Measurements from ENCODE around the gene MYBPH. TPM values are rescaled to one million over a fixed set of nuclear protein-coding genes. Genes with fewer than 3 reads are reported as not detected.

The MYBPH gene
- polyA plus RNA-seq, 3 donors: 0.04 to 0.52 (median 0.16) TPM

GRCh38 chr1:203178083-203178482 lies 2.5 kb upstream of the MYBPH start:
- Histone ChIP-seq H3K4me3 (replicated peaks in 1 of 3; ENCODE audit: low read depth in 2 of 3, low read length in 3 of 3) (no peak overlapping the region), H3K9me3 (replicated peaks in 1 of 2; ENCODE audit: control insufficient read depth in 1 of 2, insufficient read depth in 1 of 2, low read length in 2 of 2) (no peaks in the 10 kb centered on the region), H3K27me3 (ENCODE audit: control insufficient read depth in 2 of 2, insufficient read depth in 2 of 2, low read length in 2 of 2) (no peaks in the 10 kb centered on the region), H3K27ac (ENCODE audit: low read depth in 1 of 2, low read length in 2 of 2) (no peak overlapping the region), H3K9ac (ENCODE audit: insufficient read depth, low read length, poor library complexity, severe bottlenecking) (no peak overlapping the region), H2AFZ (ENCODE audit: insufficient read depth, low read depth, low read length, poor library complexity, severe bottlenecking) (no peak overlapping the region), H3K4me2 (replicated peaks; ENCODE audit: extremely low read depth, low read length, poor library complexity, severe bottlenecking) (no peak overlapping the region), H3K4me1 (ENCODE audit: control insufficient read depth in 1 of 2, insufficient read depth in 2 of 2, low read length in 2 of 2) (peaks cover 38 to 46% of the 10 kb centered on the region in 2 donors), H3K36me3 (replicated peaks in 1 of 2; ENCODE audit: control insufficient read depth in 1 of 2, insufficient read depth in 2 of 2, low read length in 2 of 2) (no peaks in the 10 kb centered on the region), H4K20me1 (ENCODE audit: insufficient read depth, low read length) (no peaks in the 10 kb centered on the region), H3K79me2 (ENCODE audit: insufficient read depth, low read length) (no peaks in the 10 kb centered on the region)
- 94% methylated on average over 3 of the region's 5 CpGs for WGBS (ENCODE audit: insufficient coverage)
- Mint-ChIP-seq H3K36me3 (no peaks in the 10 kb centered on the region), H3K27me3 (ENCODE audit: low read depth in 3 of 3) (peaks cover 3 to 12% (median 9%) of the 10 kb centered on the region in 3 donors), H3K27ac (peak overlapping the region in 1 of 7 donors; percentile 35), H3K4me3 (no peak overlapping the region), H3K9me3 (no peaks in the 10 kb centered on the region), H3K4me1 (peaks cover 56% of the 10 kb centered on the region)
- intact Hi-C loops (cut with micrococcal nuclease): loop anchor here in 1 of 2 donors (5.0 kb wide), 2 partner anchors 39 to 51 kb away; partner anchors contain the start of gene ADORA1
- no peak for TF ChIP-seq CTCF (IDR thresholded peaks at IDR 0.05)
- no peak for DNase-seq

GRCh38 chr1:203177470-203178039 lies 1.9 kb upstream of the MYBPH start:
- H3K27ac Mint-ChIP-seq: peak overlapping the region in 2 of 7 donors; percentile 35 to 57
- no peak overlapping the region for H3K4me2 ChIP-seq (replicated peaks; ENCODE audit: extremely low read depth, low read length, poor library complexity, severe bottlenecking)
- H3K4me3 Mint-ChIP-seq: no peak overlapping the region
- no peaks in the 10 kb centered on the region for H3K36me3 ChIP-seq (replicated peaks in 1 of 2; ENCODE audit: control insufficient read depth in 1 of 2, insufficient read depth in 2 of 2, low read length in 2 of 2)
- no peak for TF ChIP-seq CTCF (IDR thresholded peaks at IDR 0.05)
- DNase-seq: peak in 2 of 3 donors; percentile 28 to 58
- no peak overlapping the region for H3K27ac ChIP-seq (ENCODE audit: low read depth in 1 of 2, low read length in 2 of 2)
- H3K4me3 ChIP-seq (replicated peaks in 1 of 3; ENCODE audit: low read depth in 2 of 3, low read length in 3 of 3): no peak overlapping the region
- WGBS (ENCODE audit: insufficient coverage): 92% methylated on average over 4 of the region's 9 CpGs
- peaks cover 3 to 12% (median 9%) of the 10 kb centered on the region in 3 donors for H3K27me3 Mint-ChIP-seq (ENCODE audit: low read depth in 3 of 3)
- H3K4me1 ChIP-seq (ENCODE audit: control insufficient read depth in 1 of 2, insufficient read depth in 2 of 2, low read length in 2 of 2): peaks cover 38 to 46% of the 10 kb centered on the region in 2 donors
- intact Hi-C loops (cut with micrococcal nuclease): loop anchor here in 1 of 2 donors (5.0 kb wide), 2 partner anchors 40 to 50 kb away; partner anchors contain the start of gene ADORA1
- no peaks in the 10 kb centered on the region for H3K79me2 ChIP-seq (ENCODE audit: insufficient read depth, low read length)
- H4K20me1 ChIP-seq (ENCODE audit: insufficient read depth, low read length): no peaks in the 10 kb centered on the region
- H3K36me3 Mint-ChIP-seq: no peaks in the 10 kb centered on the region
- H3K9me3 ChIP-seq (replicated peaks in 1 of 2; ENCODE audit: control insufficient read depth in 1 of 2, insufficient read depth in 1 of 2, low read length in 2 of 2): no peaks in the 10 kb centered on the region
- H3K4me1 Mint-ChIP-seq: peaks cover 61% of the 10 kb centered on the region
- H3K9ac ChIP-seq (ENCODE audit: insufficient read depth, low read length, poor library complexity, severe bottlenecking): no peak overlapping the region
- no peak overlapping the region for H2AFZ ChIP-seq (ENCODE audit: insufficient read depth, low read depth, low read length, poor library complexity, severe bottlenecking)
- H3K9me3 Mint-ChIP-seq: no peaks in the 10 kb centered on the region
- H3K27me3 ChIP-seq (ENCODE audit: control insufficient read depth in 2 of 2, insufficient read depth in 2 of 2, low read length in 2 of 2): no peaks in the 10 kb centered on the region
